ENCODE data around the gene SFXN2.

GRCh38 chr10:102665904-102666509, 48.4 kb upstream of the SFXN2 start:
- TF ChIP-seq GATA2 (CRISPR knock-in tag; IDR thresholded peaks at IDR 0.05) (no peak), RCOR1 (IDR thresholded peaks at IDR 0.05; ENCODE audit: low read length) (no peak), CTCF (IDR thresholded peaks at IDR 0.05) (no peak), NFIC (IDR thresholded peaks at IDR 0.05; ENCODE audit: borderline replicate concordance) (no peak), JUND (IDR thresholded peaks at IDR 0.05) (no peak), TEAD4 (IDR thresholded peaks at IDR 0.05; ENCODE audit: borderline replicate concordance, insufficient read depth) (no peak), SIN3A (IDR thresholded peaks at IDR 0.05; ENCODE audit: borderline replicate concordance, low read depth, low read length) (no peak), POLR2AphosphoS5 (IDR thresholded peaks at IDR 0.05; ENCODE audit: low read depth, low read length) (no peak), ELF1 (IDR thresholded peaks at IDR 0.05) (no peak), GABPA (IDR thresholded peaks at IDR 0.05; ENCODE audit: low read depth) (no peak)
- TF ChIP-seq, protein P1, sequence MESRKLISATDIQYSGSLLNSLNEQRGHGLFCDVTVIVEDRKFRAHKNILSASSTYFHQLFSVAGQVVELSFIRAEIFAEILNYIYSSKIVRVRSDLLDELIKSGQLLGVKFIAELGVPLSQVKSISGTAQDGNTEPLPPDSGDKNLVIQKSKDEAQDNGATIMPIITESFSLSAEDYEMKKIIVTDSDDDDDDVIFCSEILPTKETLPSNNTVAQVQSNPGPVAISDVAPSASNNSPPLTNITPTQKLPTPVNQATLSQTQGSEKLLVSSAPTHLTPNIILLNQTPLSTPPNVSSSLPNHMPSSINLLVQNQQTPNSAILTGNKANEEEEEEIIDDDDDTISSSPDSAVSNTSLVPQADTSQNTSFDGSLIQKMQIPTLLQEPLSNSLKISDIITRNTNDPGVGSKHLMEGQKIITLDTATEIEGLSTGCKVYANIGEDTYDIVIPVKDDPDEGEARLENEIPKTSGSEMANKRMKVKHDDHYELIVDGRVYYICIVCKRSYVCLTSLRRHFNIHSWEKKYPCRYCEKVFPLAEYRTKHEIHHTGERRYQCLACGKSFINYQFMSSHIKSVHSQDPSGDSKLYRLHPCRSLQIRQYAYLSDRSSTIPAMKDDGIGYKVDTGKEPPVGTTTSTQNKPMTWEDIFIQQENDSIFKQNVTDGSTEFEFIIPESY (IDR thresholded peaks at IDR 0.05; ENCODE audit: borderline replicate concordance, low read depth): no peak
- TF ChIP-seq, protein P2, sequence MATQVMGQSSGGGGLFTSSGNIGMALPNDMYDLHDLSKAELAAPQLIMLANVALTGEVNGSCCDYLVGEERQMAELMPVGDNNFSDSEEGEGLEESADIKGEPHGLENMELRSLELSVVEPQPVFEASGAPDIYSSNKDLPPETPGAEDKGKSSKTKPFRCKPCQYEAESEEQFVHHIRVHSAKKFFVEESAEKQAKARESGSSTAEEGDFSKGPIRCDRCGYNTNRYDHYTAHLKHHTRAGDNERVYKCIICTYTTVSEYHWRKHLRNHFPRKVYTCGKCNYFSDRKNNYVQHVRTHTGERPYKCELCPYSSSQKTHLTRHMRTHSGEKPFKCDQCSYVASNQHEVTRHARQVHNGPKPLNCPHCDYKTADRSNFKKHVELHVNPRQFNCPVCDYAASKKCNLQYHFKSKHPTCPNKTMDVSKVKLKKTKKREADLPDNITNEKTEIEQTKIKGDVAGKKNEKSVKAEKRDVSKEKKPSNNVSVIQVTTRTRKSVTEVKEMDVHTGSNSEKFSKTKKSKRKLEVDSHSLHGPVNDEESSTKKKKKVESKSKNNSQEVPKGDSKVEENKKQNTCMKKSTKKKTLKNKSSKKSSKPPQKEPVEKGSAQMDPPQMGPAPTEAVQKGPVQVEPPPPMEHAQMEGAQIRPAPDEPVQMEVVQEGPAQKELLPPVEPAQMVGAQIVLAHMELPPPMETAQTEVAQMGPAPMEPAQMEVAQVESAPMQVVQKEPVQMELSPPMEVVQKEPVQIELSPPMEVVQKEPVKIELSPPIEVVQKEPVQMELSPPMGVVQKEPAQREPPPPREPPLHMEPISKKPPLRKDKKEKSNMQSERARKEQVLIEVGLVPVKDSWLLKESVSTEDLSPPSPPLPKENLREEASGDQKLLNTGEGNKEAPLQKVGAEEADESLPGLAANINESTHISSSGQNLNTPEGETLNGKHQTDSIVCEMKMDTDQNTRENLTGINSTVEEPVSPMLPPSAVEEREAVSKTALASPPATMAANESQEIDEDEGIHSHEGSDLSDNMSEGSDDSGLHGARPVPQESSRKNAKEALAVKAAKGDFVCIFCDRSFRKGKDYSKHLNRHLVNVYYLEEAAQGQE (IDR thresholded peaks at IDR 0.05; ENCODE audit: low read depth, low read length): no peak
- TF ChIP-seq, protein P3, sequence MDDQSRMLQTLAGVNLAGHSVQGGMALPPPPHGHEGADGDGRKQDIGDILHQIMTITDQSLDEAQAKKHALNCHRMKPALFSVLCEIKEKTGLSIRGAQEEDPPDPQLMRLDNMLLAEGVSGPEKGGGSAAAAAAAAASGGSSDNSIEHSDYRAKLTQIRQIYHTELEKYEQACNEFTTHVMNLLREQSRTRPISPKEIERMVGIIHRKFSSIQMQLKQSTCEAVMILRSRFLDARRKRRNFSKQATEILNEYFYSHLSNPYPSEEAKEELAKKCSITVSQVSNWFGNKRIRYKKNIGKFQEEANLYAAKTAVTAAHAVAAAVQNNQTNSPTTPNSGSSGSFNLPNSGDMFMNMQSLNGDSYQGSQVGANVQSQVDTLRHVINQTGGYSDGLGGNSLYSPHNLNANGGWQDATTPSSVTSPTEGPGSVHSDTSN (IDR thresholded peaks at IDR 0.05): no peak
